Peyer's patch (tissue), 4 donors: ENCODE results near the gene TFPT. TPM values are rescaled to one million over a fixed set of nuclear protein-coding genes. Genes with fewer than 3 reads are reported as not detected.

Source experiments
- DNase-seq, 3 donors: peaks; one replicate each; pipeline ENCODE4 v3.0.0-alpha.2; 2017 to 2019
- H3K27ac ChIP-seq, 4 donors: fragments of 200-600 bp; sonication (generic); one replicate each; pipeline ENCODE4 v1.5.1; 2016 to 2019
- H3K27me3 ChIP-seq, 2 donors: fragments of 200-600 bp; sonication (generic); one replicate each; pipeline ENCODE4 v1.5.1; 2019
- H3K36me3 ChIP-seq, 3 donors: fragments of 200-600 bp; sonication (generic); one replicate each; pipeline ENCODE4 v1.5.1; 2016 to 2019
- H3K4me1 ChIP-seq, 4 donors: fragments of 200-600 bp; sonication (generic); one replicate each; pipeline ENCODE4 v1.5.1; 2016 to 2019
- H3K4me3 ChIP-seq, 4 donors: fragments of 200-600 bp; sonication (generic); 1 replicate in 3 of 4; 2 replicates in 1 of 4; pipeline ENCODE4 v1.5.1; 2016 to 2019; ENCODE audit warnings: mild to moderate bottlenecking in 1 of 4
- H3K9me3 ChIP-seq, 4 donors: fragments of 200-600 bp; sonication (generic); one replicate each; pipeline ENCODE4 v1.5.1; 2016 to 2019; ENCODE audit warnings: mild to moderate bottlenecking in 1 of 4
- CTCF ChIP-seq, 6 experiments: fragments of 450-650 bp in 4 of 6; fragments of 200-600 bp in 2 of 6; sonication (generic) in 1 of 6; IDR thresholded peaks; one replicate each; pipeline ENCODE4 v1.5.1; 2017 to 2019; ENCODE audit warnings: antibody characterized with exemption in 6 of 6, mild to moderate bottlenecking in 3 of 6, moderate library complexity in 1 of 6
- POLR2A ChIP-seq, 2 donors: fragments of 450-650 bp; IDR thresholded peaks; one replicate each; pipeline ENCODE4 v1.5.1; 2017; ENCODE audit warnings: antibody characterized with exemption in 2 of 2, mild to moderate bottlenecking in 2 of 2, moderate library complexity in 2 of 2
- total RNA-seq, 4 donors: library from RNA; depleted of rRNA; stranded (reverse); fragments of >200 nt; gene quantifications; one replicate each; pipeline ENCODE4 v1.1.0, GENCODE V29; 2016

TFPT gene
- total RNA-seq, 4 donors from 2014 or later, result 9.3 to 15.7 (median 10.6) TPM

GRCh38 chr19:54074851-54075250, 40.6 kb downstream of the TFPT start:
- Histone ChIP-seq H3K4me1 (no peaks in the 10 kb centered on the region), H3K4me3 (no peak overlapping the region), H3K9me3 (peaks cover 0 to 1% (median 0%) of the 10 kb centered on the region in 4 donors), H3K27me3 (no peaks in the 10 kb centered on the region), H3K36me3 (no peaks in the 10 kb centered on the region), H3K27ac (no peak overlapping the region)
- TF ChIP-seq CTCF (IDR thresholded peaks at IDR 0.05) (no peak), POLR2A (IDR thresholded peaks at IDR 0.05) (no peak)
- no peak for DNase-seq

GRCh38 chr19:54073829-54074228, 41.6 kb downstream of the TFPT start:
- TF ChIP-seq POLR2A (IDR thresholded peaks at IDR 0.05) (no peak), CTCF (IDR thresholded peaks at IDR 0.05) (no peak)
- Histone ChIP-seq H3K9me3 (peaks cover 0 to 6% (median 0%) of the 10 kb centered on the region in 4 donors), H3K4me3 (no peak overlapping the region), H3K27me3 (no peaks in the 10 kb centered on the region), H3K4me1 (no peaks in the 10 kb centered on the region), H3K27ac (no peak overlapping the region), H3K36me3 (no peaks in the 10 kb centered on the region)
- DNase-seq, result no peak

GRCh38 chr19:54069470-54069869, 46.0 kb downstream of the TFPT start:
- H3K4me1 ChIP-seq, result no peaks in the 10 kb centered on the region
- H3K27me3 ChIP-seq, result no peaks in the 10 kb centered on the region
- no peak for TF ChIP-seq POLR2A (IDR thresholded peaks at IDR 0.05)
- no peak for TF ChIP-seq CTCF (IDR thresholded peaks at IDR 0.05)
- peaks cover 0 to 6% (median 0%) of the 10 kb centered on the region in 4 donors for H3K9me3 ChIP-seq
- no peak for DNase-seq
- H3K27ac ChIP-seq, result no peak overlapping the region
- H3K4me3 ChIP-seq, result no peak overlapping the region
- H3K36me3 ChIP-seq, result no peaks in the 10 kb centered on the region

- Histone ChIP-seq H3K36me3 (no peaks in the 10 kb centered on the region), H3K4me1 (no peaks in the 10 kb centered on the region), H3K9me3 (no peaks in the 10 kb centered on the region), H3K27me3 (no peaks in the 10 kb centered on the region), H3K4me3 (no peak within 1 kb of the TSS), H3K27ac (no peak within 1 kb of the TSS)
- DNase-seq, result no peak
- TF ChIP-seq POLR2A (IDR thresholded peaks at IDR 0.05), result no peak
- no peak for TF ChIP-seq CTCF (IDR thresholded peaks at IDR 0.05)
Observed at GRCh38 chr19:54063350-54064116, 51.9 kb downstream of the TFPT start, which contains the start of gene VSTM1. Gene VSTM1 (minus strand): TSS chr19:54063897. CDS start chr19:54063777, 120 bp downstream.

- H3K36me3 ChIP-seq, result no peaks in the 10 kb centered on the region
- H3K9me3 ChIP-seq, result no peaks in the 10 kb centered on the region
Observed at GRCh38 chr19:54062643-54063042, 52.8 kb downstream of the TFPT start.

More at GRCh38 chr19:54062643-54063042, 52.8 kb downstream of the TFPT start:
- Histone ChIP-seq H3K27ac (no peak overlapping the region), H3K4me1 (no peaks in the 10 kb centered on the region), H3K4me3 (no peak overlapping the region), H3K27me3 (no peaks in the 10 kb centered on the region)
- TF ChIP-seq CTCF (IDR thresholded peaks at IDR 0.05) (no peak), POLR2A (IDR thresholded peaks at IDR 0.05) (no peak)
- no peak for DNase-seq

Other genes starting within 250 kb of the TFPT start
- gene MYADM, start 247.8 kb downstream of the TFPT start, total RNA-seq, result 10 to 100 TPM; 11.4 to 52.8 (median 32.5) TPM
- gene PRKCG, start 233.5 kb downstream of the TFPT start, total RNA-seq, result 1 to 10 TPM in 1 of 4 donors, under 1 TPM in 1, not detected in 2; 0.47 to 2.5 TPM
- not detected for gene CACNG7, start 206.4 kb downstream of the TFPT start, total RNA-seq
- not detected for gene CACNG8, start 152.7 kb downstream of the TFPT start, total RNA-seq
- gene CACNG6, start 124.0 kb downstream of the TFPT start, total RNA-seq, result not detected
- gene VSTM1, start 51.8 kb downstream of the TFPT start, total RNA-seq, result not detected
- not detected for gene TARM1, start 34.3 kb downstream of the TFPT start, total RNA-seq
- 1 to 10 TPM in 1 of 4 donors, under 1 TPM in 1, not detected in 2; 0.70 to 1.7 TPM for gene OSCAR, start 14.9 kb downstream of the TFPT start, total RNA-seq
- gene NDUFA3, start 12.8 kb downstream of the TFPT start, total RNA-seq, result 100 to 1,000 TPM in 1 of 4 donors, 10 to 100 TPM in 3; 40.6 to 156 (median 45.7) TPM
- gene PRPF31, start 97 bp upstream of the TFPT start, total RNA-seq, result 10 to 100 TPM; 23.3 to 75.1 (median 41.4) TPM
- 10 to 100 TPM; 26.1 to 99.9 (median 38.9) TPM for gene CNOT3, start 22.1 kb upstream of the TFPT start, total RNA-seq
- 10 to 100 TPM in 2 of 4 donors, 1 to 10 TPM in 2; 2.9 to 28.9 (median 6.8) TPM for gene LENG1, start 44.1 kb upstream of the TFPT start, total RNA-seq
- 100 to 1,000 TPM in 3 of 4 donors, 10 to 100 TPM in 1; 38.0 to 281 (median 232) TPM for gene TMC4, start 57.5 kb upstream of the TFPT start, total RNA-seq
- gene MBOAT7, start 73.9 kb upstream of the TFPT start, total RNA-seq, result 100 to 1,000 TPM in 3 of 4 donors, 10 to 100 TPM in 1; 85.8 to 370 (median 245) TPM
- gene TSEN34, start 75.7 kb upstream of the TFPT start, total RNA-seq, result 10 to 100 TPM; 29.7 to 50.4 (median 42.2) TPM
- 1,000 to 10,000 TPM in 2 of 4 donors, 100 to 1,000 TPM in 2; 712 to 1,604 (median 941) TPM for gene RPS9, start 85.2 kb upstream of the TFPT start, total RNA-seq
- gene LILRB3, start 107.3 kb upstream of the TFPT start, total RNA-seq, result 10 to 100 TPM in 1 of 4 donors, 1 to 10 TPM in 2, not detected in 1; 3.1 to 16.5 (median 5.6) TPM
- gene LILRA6, start 127.1 kb upstream of the TFPT start, total RNA-seq, result 1 to 10 TPM in 2 of 4 donors, not detected in 2; 1.1 to 1.5 TPM
- gene LILRB5, start 141.6 kb upstream of the TFPT start, total RNA-seq, result 10 to 100 TPM in 2 of 4 donors, 1 to 10 TPM in 2; 6.1 to 17.6 (median 9.7) TPM
- gene LILRB2, start 165.5 kb upstream of the TFPT start, total RNA-seq, result 10 to 100 TPM in 1 of 4 donors, 1 to 10 TPM in 1, under 1 TPM in 2; 0.53 to 11.6 (median 1.6) TPM
- gene LILRA5, start 197.5 kb upstream of the TFPT start, total RNA-seq, result 1 to 10 TPM in 2 of 4 donors, not detected in 2; 1.9 to 4.1 TPM
- not detected for gene LILRA4, start 223.5 kb upstream of the TFPT start, total RNA-seq
- 10 to 100 TPM in 2 of 4 donors, 1 to 10 TPM in 2; 2.6 to 51.2 (median 10.0) TPM for gene LAIR1, start 249.3 kb upstream of the TFPT start, total RNA-seq